Neural cell (in vitro differentiated cells): ENCODE measurements around the gene DNMT3A.

ENCODE experiments used
- CTCF ChIP-seq: fragments of 450-650 bp; IDR thresholded peaks from 2 replicates; pipeline ENCODE4 v1.5.1; 2014; ENCODE audit warnings: antibody characterized with exemption, mild to moderate bottlenecking, moderate library complexity; ENCODE audit not compliant: poor library complexity, severe bottlenecking
- EP300 ChIP-seq: fragments of 450-650 bp; conservative IDR thresholded peaks from 2 replicates; pipeline ENCODE4 v1.6.1; 2014; ENCODE audit warnings: antibody characterized with exemption, mild to moderate bottlenecking, moderate library complexity; ENCODE audit not compliant: poor library complexity, severe bottlenecking
- EZH2 ChIP-seq: fragments of 200-600, 300-800 bp; shearing (Covaris generic), sonication (generic); IDR thresholded peaks from 2 replicates; pipeline ENCODE4 v1.6.1; 2014; ENCODE audit warnings: antibody characterized with exemption, low read length, borderline replicate concordance, mild to moderate bottlenecking; ENCODE audit not compliant: insufficient read depth, poor library complexity, severe bottlenecking
- POLR2AphosphoS5 ChIP-seq: IDR thresholded peaks from 2 replicates; pipeline ENCODE4 v1.6.1; 2012
- RAD21 ChIP-seq: fragments of 450-650 bp; conservative IDR thresholded peaks from 2 replicates; pipeline ENCODE4 v1.6.1; 2014; ENCODE audit warnings: antibody characterized with exemption, mild to moderate bottlenecking, moderate library complexity
- TAF1 ChIP-seq: IDR thresholded peaks from 2 replicates; pipeline ENCODE4 v1.6.1; 2012; ENCODE audit warnings: low read depth

GRCh38 chr2:25276569-25277465 lies 64.9 kb downstream of the DNMT3A start:
- TF ChIP-seq CTCF (no peak), RAD21 (no peak), EZH2 (no peak), POLR2AphosphoS5 (no peak), EP300 (no peak), TAF1 (no peak)
